GM19467 (cell line): ENCODE results near the gene CKAP5.
"Not testable (repeated sequence)": the region's sequence is repeated elsewhere in the genome, so short reads cannot be mapped to it uniquely, and the experiment has no call there.

ENCODE experiments used
- ATAC-seq: cut with Tn5 transposase; IDR thresholded peaks from one replicate; pipeline ENCODE4 v1.9.1; 2021; ENCODE audit warnings: mild to moderate bottlenecking, moderate library complexity; ENCODE audit not compliant: unreplicated experiment

The CKAP5 gene

DNA sequence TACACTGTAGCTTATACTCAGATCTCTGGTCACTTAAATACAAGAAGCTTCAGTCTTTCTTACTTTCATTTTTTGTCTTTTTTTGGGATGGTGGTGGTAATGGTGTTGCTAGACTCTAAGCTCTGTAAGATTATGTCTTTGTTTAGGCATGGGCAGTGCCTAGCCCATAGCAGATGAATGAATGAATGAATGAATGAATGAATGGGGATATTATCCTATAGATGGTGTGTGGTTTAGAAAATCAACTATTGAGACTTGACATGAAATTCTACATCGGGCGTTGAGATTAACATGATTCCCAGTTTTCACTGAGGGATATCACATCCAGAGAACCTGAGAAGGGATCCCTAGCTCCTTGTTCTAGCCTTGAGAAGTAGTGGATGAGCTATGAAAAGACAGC is 9.8 kb upstream of the CKAP5 start:
- ATAC-seq: no peak

DNA sequence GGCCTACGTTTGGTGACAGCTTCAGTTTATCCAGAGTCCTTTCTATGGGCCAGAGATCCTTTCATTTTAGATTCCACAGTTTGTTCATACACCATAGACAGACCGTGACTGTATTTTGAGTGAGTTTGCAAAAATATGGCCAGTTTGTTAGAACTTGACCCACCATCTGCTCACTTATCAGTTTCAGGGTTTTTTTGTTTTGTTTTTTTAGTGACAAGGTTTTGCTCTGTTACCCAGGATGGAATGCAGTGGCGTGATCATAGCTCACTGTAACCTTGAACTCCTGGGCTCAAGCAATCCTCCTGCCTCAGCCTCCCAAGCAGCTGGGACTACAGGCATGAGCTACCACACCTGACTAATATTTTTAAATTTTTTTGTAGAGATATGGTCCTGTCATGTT is 9.1 kb upstream of the CKAP5 start:
- ATAC-seq: no peak

DNA sequence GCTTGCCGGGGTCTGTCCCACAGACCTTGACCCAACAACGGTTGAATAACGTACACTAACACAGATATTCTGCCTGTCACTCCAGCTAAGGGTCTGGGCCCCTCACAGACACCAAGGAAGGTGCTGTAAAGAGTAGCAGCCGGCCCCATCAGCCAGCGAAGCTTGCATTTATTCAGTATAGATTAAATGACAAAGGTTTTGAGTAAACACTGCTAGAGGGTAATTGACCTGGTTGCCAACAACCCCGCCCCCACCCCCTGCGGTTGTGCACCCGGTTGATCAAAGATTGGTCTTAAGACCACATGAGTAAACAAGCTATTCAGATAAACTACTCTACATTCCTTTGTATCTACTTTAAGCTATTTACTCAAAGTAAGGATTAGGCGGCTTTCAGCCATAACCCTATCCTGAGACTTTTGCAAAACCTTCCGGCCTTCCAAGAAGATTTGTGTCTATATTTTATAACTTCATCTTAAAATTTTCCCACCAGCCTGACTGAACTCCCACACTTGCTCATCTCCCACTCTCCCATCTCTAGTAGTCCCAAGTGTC is 4.8 kb upstream of the CKAP5 start:
- no peak for ATAC-seq

DNA sequence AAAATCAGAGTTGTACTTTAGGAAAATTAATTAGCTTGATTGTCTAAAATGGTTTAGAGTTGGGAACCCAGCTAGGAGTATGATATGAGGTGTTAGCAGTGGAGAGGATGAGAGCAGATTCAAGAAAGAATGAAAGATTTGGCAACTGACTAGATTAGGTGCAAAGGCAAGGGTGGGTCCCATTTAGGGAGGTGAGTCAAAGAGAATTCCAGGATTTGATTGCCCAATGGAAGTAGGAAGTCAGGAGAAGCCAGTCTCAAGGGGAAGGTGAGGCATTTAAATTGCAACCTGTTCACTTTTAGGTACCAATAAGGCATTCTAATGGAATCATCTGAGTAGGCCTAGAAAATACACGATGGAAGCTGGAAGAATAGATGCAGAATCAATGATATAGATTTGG is 3.6 kb upstream of the CKAP5 start:
- no peak for ATAC-seq

DNA sequence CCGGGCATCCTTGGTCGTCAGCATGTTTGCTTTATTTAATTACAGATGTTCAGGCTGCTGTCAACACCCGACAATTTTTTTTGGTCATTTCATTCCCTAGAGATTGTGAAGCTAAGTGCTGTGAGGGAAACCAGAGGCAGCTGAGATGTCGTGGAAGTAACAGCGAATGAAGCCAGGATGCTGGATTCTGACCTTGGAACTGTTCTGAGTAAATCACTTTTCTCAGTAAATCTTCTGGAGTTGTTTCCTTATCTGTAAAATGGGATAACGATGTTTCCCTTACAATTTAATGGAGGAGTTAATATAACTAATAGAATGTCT is 390 bp upstream of the CKAP5 start:
- ATAC-seq: no peak

DNA sequence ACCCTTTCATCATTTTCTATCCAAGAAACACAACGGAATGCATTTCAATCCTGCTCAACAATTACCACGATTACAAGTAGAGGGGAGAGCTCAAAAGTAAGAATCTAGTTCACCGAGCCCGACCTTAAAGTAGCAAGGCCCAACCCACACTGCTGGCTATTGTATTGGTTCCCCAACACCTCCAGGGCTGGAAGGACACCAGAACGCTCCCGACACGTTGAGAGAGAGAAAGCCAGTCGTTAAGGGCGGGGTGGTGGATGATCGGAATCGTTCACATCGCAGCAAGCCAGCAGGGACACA is 690 bp downstream of the CKAP5 start:
- no peak for ATAC-seq

DNA sequence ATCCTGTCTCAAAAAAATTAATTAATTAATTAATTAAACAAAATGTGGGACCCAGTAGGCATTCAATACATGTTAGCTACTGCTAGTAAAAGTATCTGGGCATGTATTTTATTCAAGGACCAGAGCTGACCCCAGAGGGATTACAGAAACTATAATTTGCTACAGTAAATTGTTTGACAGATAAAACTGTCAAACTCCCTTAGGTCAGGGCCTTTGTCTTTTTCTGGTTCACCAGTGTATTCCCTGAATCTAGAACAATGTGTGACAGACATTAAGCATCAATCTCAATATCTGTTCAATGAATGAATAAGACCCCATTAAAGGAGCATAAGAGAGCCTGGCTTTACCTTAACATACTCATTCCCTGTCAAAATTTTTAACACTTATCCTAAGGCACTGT is 6.0 kb downstream of the CKAP5 start:
- ATAC-seq: no peak

DNA sequence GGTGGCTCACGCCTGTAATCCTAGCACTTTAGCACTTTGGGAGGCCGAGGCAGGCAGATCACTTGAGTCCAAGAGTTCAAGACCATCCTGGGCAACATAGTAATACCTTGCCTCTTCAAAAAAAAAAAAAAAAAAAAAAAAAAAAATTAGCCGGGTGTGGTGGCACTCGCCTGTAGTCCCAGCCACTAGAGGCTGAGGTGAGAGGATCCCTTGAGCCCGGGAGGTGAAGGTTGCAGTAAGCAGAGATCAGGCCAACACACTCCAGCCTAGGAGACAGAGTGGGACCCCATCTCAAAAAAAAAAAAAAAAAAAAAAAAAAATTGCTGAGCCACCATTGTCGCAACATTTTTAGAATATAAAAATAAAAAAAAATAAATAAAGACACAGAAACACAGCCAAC is 7.6 kb downstream of the CKAP5 start:
- no peak for ATAC-seq

DNA sequence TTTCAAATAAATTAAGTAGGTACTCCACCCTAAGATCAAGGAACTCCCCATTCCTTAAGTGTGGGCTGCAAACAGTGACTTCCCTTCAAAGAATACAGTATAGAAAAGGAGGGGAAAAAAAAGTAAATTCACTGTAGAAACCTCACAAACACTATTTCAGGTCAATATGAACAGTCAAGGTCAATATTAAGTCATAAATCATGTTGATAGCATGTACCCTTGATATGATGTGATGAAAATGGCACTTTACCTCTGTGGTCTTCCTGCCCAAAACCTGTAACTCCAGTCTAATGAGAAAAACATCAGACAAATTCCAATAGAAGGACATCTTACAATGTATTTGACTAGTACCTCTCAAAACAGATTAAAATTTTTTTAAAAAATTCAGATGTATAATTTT is 8.2 kb downstream of the CKAP5 start:
- no peak for ATAC-seq

DNA sequence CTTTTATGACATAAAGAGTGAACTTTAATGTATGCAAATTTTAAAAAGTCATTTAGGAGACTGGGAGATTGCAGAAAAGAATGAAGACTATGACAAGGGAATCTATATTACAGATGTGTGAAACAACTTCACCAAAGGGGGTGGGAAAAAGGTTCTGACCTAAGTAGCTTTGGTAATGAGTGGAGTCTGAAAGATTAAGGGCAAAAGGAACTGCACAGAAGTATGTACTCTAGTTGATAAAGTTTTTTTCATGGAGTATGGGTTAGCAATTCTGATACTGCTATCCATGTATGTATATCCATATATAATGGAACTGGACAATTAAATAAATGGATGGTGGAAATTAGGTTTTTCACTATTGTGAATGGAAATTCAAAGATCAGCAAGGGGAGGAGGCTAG is 9.2 kb downstream of the CKAP5 start:
- no peak for ATAC-seq

DNA sequence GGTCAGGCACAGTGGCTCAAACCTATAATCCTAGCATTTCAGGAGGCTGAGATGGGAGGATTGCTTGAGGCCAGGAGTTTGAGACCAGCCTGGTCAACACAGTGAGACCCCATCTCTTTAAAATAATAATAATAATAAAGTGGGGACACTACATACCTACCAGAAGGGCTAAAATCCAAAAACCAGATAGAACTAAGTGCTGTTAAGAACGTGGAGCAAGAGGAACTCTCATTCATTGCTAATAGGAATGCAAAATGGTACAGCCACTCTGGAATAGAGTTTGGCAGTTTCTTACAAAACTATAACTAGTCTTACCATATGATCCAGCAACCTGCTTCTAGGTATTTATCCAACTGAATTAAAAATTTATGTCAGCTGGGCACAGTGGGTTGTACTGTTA is 9.6 kb downstream of the CKAP5 start:
- ATAC-seq: no peak

DNA sequence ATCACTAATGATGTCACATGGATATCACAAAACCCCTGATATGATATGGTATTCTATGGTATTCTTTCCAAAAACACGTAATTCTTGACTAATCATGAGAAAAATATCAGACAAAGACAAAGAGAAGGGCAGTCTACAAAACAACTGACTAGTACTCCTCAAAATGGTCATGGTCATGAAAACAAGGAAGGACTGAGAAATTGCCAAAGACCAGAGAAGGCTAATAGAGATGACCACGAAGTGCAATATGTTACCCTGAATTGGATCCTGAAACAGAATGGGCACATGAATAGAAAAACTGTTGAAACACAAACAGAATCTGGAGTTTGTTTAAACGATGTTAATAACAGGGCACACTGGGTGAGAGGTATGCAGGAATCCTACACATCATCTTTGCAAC is 10.2 kb downstream of the CKAP5 start:
- ATAC-seq: no peak

DNA sequence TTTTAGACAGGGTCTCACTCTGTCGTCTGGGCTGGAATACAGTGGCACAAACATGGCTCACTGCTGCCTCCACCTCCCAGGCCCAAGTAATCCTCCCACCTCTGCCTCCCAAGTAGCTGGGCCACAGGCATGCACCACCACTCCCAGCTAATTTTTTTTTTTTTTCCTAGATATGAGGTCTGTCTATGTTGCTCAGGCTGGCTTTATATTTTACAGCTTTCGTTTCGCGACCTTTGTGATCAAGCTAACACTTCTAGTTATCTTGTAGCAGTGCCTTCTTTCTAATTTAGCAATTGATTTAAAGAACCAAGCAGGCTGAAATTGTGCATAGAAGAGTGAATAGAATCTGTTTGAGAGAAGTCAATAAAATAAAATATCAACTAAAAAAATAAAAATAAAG is 11.3 kb downstream of the CKAP5 start:
- ATAC-seq: no peak

DNA sequence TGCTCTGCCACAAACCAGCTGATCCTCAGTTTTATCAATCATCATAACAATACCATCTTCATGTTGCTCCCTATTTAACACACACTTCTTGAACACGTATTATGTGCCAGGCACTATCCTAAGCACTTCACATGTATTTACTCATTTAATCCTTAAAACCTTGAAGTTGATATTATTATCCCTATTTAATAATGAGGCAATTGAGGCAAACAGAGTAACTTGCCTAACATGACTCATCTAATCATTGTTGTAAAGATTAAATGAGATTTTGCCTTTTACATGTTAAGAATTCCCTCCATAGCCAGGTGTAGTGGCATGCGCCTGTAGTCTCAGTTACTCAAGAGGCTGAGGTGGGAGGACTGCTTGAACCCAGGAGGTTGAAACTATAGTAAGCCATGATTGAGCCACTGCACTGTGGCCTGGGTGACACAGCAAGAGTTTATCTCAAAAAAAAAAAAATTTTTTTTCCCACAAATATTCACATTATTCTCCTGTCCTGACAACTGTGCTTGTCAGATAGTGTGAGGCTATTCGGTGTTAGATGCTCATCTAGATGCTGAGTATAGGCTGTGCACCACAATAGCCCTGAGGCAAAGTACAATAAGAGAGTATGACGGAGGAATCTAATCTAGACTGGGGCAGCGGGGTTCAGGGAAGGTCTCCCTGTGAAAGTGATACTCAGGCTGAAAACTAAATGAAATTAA is 13.4 kb downstream of the CKAP5 start:
- ATAC-seq: no peak

DNA sequence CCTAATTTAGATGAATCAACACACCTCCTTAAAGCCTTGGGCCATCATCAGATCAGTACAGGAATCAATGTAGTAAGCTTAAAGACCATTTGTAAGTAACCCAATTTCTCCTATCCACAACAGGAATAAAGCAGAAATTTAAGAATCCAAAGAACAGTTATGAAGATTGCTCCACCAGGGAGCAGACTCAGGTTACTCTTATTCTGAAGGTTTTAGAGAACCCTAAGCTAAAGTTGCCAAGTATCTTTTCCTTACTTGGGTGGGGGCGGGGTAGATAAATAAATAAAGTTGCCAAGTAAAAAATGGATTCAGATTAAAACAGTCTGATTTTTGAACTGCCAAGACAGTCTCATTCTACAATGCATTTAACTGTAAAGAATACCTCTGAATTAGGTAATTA is 18.1 kb downstream of the CKAP5 start:
- ATAC-seq: no peak

DNA sequence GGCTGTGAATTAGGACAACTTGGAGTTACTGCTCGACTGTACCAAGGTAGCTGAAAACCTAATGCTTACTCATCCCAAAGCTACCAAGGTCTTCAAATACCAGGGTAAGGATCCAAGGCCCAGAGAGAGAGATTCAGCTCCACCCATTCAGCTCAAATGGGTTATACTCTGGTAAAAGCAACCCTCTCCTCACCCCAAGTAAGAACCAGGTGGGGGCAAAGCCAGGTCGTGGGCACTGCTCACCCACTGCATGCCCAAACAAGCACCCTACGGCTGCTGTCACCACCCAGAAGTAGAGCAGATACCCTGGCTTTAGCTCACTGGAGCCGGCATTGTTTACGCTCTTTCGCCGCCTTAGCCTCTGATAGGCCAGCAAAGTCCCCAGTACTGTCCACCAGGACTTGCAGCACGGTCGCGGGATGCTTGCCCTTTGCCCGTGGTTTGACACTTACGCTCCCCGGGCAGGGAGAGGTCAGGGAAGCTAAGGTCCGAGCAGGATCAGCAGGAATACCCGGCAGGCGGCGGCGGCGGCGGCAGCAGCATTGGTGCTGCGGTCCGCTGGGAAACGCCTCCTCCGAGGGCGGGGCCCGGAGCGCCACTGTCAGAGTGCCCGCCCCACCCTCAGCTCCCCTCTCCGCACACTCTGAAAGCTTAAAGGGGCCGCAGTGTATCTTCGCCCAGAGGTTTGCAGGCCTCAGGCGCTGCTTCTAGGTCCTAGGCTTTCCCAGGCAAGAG is 19.6 kb downstream of the CKAP5 start:
- ATAC-seq: peak; percentile 99

DNA sequence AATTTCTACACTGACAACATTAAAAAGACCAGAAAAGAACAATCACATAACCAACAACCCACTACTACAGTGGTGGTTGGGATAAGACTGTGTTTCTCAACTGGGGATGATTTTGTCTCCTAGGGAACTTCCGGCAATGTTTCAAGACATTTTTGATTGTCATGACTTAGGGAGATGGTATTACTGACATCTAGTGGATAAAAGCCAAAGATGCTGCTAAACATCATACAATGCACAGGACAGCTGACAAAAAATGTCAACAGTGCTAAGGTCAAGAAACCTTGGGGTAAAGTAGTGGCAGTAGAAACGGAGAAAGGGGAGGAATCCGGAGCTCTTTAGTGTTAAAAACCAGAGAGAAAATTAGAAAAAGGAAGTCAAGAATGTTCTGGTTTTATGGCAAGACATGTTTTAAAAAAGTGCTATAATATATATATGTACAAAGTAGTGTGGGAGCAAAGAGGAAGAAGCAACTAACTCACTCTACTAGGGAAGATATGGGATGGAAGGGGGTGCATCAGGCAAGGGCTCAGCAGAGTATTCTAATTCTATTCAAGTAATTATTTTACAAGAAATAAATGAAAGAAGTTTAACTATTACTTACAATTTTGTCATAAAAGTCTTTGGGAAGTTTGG is 37.2 kb downstream of the CKAP5 start:
- ATAC-seq: no peak

DNA sequence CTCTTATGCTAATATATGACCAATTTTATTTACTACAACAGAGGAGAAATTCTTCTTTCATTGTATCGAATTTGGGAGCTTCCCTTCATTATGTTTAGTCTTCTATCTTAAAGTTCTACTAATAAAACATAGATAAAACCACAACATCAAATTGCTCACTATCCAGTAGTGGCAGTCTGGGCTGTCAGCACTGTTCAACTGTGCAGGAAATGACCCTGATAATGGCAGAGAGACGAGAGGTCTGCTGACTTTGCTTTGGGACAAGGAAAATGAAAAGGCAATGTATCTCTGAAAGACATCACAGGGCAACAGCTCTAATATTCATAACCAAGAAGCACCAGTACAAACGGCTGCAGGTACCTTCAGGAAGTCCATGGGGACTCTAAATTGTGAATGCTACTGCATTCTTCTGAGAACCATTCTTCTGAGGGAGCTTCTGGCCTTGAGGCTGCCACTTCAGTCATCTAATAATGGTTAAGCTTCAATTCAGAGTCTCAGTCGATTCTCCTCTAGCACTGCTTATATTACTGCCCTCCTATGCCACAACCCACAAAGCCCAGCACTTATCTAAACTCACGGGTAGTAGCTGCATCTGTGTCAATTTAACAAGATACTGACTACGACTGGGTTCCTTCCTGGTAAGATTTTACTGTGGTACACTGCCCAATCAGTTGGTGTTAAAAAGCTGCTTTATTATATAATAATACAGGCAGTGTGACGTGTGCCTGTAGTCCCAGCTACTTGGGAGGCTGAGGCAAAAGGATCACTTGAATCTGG is 44.2 kb downstream of the CKAP5 start:
- ATAC-seq: no peak

DNA sequence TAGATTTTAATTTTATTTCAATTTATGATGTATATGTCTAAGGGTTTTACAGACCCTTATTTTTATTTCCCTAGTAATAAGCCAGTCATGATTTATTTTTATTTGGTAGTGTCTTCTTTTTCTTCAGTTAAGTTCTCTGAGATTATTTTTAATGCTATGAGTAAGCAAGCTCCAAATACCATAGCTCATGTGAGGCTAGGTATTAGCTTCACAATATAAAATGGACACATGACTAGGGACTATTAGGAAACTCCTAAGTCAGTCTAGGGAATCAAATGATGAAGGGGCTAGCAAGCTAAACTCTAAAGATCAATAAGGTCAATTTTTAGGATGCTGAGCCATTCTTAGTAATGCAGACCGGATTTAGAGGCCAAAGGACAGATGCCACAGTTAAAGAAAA is 45.9 kb downstream of the CKAP5 start:
- ATAC-seq: no peak

DNA sequence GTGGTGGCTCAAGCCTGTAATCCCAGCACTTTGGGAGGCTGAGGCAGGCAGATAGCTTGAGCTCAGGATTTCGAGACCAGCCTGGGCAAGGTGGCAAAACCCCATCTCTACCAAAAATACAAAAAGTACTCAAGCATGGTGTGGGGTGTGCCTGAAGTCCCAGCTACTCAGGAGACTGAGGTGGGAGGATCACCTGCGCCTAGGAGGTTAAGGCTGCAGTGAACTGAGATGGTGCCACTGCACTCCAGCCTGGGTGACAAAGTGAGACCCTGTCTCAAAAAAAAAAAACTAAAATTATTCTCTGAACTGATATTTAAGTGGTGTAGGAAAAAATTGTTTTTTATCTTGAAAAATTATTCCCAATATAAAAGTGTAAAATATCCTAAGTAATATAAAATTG is 46.4 kb downstream of the CKAP5 start:
- ATAC-seq: not testable (repeated sequence)

DNA sequence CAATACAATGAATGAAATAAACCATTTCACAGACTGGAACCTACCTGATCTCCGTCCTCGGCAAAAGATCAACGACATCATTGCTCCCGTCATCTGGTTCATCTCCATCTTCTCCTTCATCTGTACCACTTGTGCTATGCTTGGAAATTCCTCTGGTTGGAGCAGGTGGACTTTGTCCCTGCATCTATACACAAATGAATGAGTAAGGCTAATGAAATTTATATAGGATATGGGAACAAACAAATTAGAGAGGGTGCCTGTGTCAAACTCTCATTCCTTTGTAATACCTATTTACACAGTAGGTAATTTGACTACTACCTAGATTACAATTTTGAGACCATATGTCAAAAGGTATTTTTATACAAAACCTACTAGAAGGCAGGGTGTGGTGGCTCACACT is 67.7 kb downstream of the CKAP5 start:
- no peak for ATAC-seq

DNA sequence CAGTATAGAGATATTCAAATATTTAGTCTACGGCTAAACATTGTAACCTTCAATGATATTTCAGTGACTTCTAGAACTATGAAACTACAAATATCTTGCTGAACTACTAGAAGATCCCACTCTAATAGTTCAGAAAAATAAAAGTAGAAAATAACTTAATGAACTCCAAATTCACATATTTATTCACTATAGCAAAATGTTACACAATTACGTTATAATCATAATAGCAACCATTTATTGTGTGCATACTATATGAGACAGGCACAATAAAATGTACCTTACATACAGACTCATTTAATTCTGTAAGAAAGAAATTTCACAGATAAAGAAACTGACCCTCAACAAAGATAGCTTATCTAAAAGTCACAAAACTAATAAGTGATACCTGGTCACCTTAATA is 69.2 kb downstream of the CKAP5 start:
- no peak for ATAC-seq
